H1 (cell line): ENCODE measurements around the gene TSPAN2. TPM values are rescaled to one million over a fixed set of nuclear protein-coding genes. Genes with fewer than 3 reads are reported as not detected.

Source experiments
- CTCF ChIA-PET: fragments of 300-600 bp; sonication (Branson Sonifier 250); formaldehyde crosslinking; loops from one replicate; lab custom pipeline; 2021; ENCODE audit not compliant: partially characterized antibody; lab: Charles Lee
- POLR2A ChIA-PET: fragments of 300-600 bp; sonication (Branson Sonifier 250); formaldehyde crosslinking; loops from one replicate; lab custom pipeline; 2021; ENCODE audit warnings: inconsistent platforms; ENCODE audit not compliant: partially characterized antibody; lab: Charles Lee
- DNase-seq, 2 experiments: peaks; one replicate each; pipeline versions ENCODE4 v3.0.0 to v3.0.0-alpha.2; 2010 to 2022; ENCODE audit warnings: low spot score in 2 of 2, low read depth in 1 of 2, mixed read lengths in 1 of 2
- FAIRE-seq: peaks from 2 replicates; lab custom pipeline; 2011; peaks lifted over from hg19 to GRCh38; lab: Jason Lieb, UNC
- H2AFZ ChIP-seq: 2 replicates; pipeline ENCODE4 v1.8.1; 2012; ENCODE audit warnings: low read length, inconsistent platforms
- H2AK5ac ChIP-seq: 2 replicates; pipeline ENCODE4 v1.6.1; 2013; ENCODE audit warnings: low read depth, low read length
- H2BK120ac ChIP-seq: replicated peaks from 2 replicates; pipeline ENCODE3; 2013; ENCODE audit warnings: low read depth, low read length, inconsistent platforms
- H2BK12ac ChIP-seq: 2 replicates; pipeline ENCODE4 v1.6.1; 2013; ENCODE audit warnings: low read depth, low read length
- H2BK15ac ChIP-seq: 2 replicates; pipeline ENCODE4 v1.6.1; 2013; ENCODE audit warnings: low read length
- H2BK20ac ChIP-seq: 2 replicates; pipeline ENCODE4 v1.6.1; 2013; ENCODE audit warnings: low read length
- H2BK5ac ChIP-seq: 2 replicates; pipeline ENCODE4 v1.6.1; 2013; ENCODE audit warnings: low read depth, low read length
- H3K14ac ChIP-seq: 2 replicates; pipeline ENCODE4 v1.6.1; 2013; ENCODE audit warnings: inconsistent platforms; ENCODE audit not compliant: insufficient read length
- H3K18ac ChIP-seq: 2 replicates; pipeline ENCODE4 v1.6.1; 2013; ENCODE audit warnings: low read length; ENCODE audit errors: extremely low read depth
- H3K23ac ChIP-seq: 2 replicates; pipeline ENCODE4 v1.6.1; 2013; ENCODE audit warnings: inconsistent platforms; ENCODE audit not compliant: insufficient read length
- H3K23me2 ChIP-seq: 2 replicates; pipeline ENCODE4 v1.6.1; 2013; ENCODE audit warnings: low read depth, low read length
- H3K27ac ChIP-seq: 2 replicates; pipeline ENCODE4 v1.6.1; 2011; ENCODE audit warnings: low read depth, low read length, inconsistent platforms
- H3K27me3 ChIP-seq, 4 experiments: replicated peaks in 1 of 4; 1 replicate in 1 of 4; 2 replicates in 3 of 4; pipeline versions ENCODE4 v1.6.1 to v1.8.1; 2011 to 2013; ENCODE audit warnings: low read length in 3 of 4, mild to moderate bottlenecking in 3 of 4, inconsistent platforms in 2 of 4, mixed read lengths in 2 of 4, moderate library complexity in 1 of 4; ENCODE audit not compliant: control insufficient read depth in 3 of 4, insufficient read depth in 3 of 4; ENCODE audit errors: extremely low read depth in 1 of 4
- H3K36me3 ChIP-seq, 4 experiments: 2 replicates each; pipeline versions ENCODE4 v1.6.1 to v1.8.1; 2011 to 2013; ENCODE audit warnings: mild to moderate bottlenecking in 4 of 4, low read length in 3 of 4, moderate library complexity in 2 of 4, control low read depth in 1 of 4, inconsistent platforms in 1 of 4; ENCODE audit not compliant: insufficient read depth in 4 of 4, control insufficient read depth in 2 of 4
- H3K4ac ChIP-seq: replicated peaks from 2 replicates; pipeline ENCODE3; 2013; ENCODE audit warnings: low read length, low read depth, mixed read lengths, inconsistent platforms; ENCODE audit not compliant: insufficient read length
- H3K4me1 ChIP-seq, 4 experiments: replicated peaks in 1 of 4; 1 replicate in 1 of 4; 2 replicates in 3 of 4; pipeline versions ENCODE4 v1.6.1 to v1.8.1; 2011 to 2013; ENCODE audit warnings: low read length in 3 of 4, inconsistent platforms in 2 of 4, mixed read lengths in 1 of 4; ENCODE audit not compliant: insufficient read depth in 4 of 4, control insufficient read depth in 3 of 4
- H3K4me2 ChIP-seq, 2 experiments: 2 replicates each; pipeline versions ENCODE4 v1.6.1 to v1.8.1; 2011 to 2013; ENCODE audit warnings: low read depth in 2 of 2, low read length in 2 of 2, control low read depth in 1 of 2, inconsistent platforms in 1 of 2, mild to moderate bottlenecking in 1 of 2; ENCODE audit not compliant: insufficient read depth in 1 of 2
- H3K4me3 ChIP-seq, 4 experiments: fragments of 200-600, 300-600 bp in 1 of 4; sonication (generic), shearing (Covaris generic), sonication (Bioruptor Twin) in 1 of 4; 2 replicates each; pipeline versions ENCODE4 v1.5.1 to v1.8.1; 2011 to 2016; ENCODE audit warnings: low read length in 4 of 4, low read depth in 3 of 4, control low read depth in 2 of 4, inconsistent platforms in 2 of 4, mild to moderate bottlenecking in 2 of 4, mixed read lengths in 1 of 4, moderate library complexity in 1 of 4; ENCODE audit not compliant: insufficient read depth in 2 of 4; ENCODE audit errors: extremely low read depth in 1 of 4
- H3K56ac ChIP-seq: replicated peaks from 2 replicates; pipeline ENCODE3; 2013; ENCODE audit warnings: low read depth, mild to moderate bottlenecking, mixed read lengths, low read length, inconsistent platforms; ENCODE audit not compliant: insufficient read length
- H3K79me1 ChIP-seq: 2 replicates; pipeline ENCODE4 v1.6.1; 2013; ENCODE audit warnings: low read depth, low read length, control low read depth
- H3K79me2 ChIP-seq, 2 experiments: 2 replicates each; pipeline versions ENCODE4 v1.6.1 to v1.8.1; 2012 to 2013; ENCODE audit warnings: low read length in 2 of 2, mild to moderate bottlenecking in 2 of 2, inconsistent platforms in 1 of 2; ENCODE audit not compliant: insufficient read depth in 2 of 2, control insufficient read depth in 1 of 2
- H3K9ac ChIP-seq, 4 experiments: replicated peaks in 1 of 4; 1 replicate in 1 of 4; 2 replicates in 3 of 4; pipeline versions ENCODE4 v1.6.1 to v1.8.1; 2011 to 2013; ENCODE audit warnings: low read depth in 3 of 4, low read length in 3 of 4, control low read depth in 2 of 4, mild to moderate bottlenecking in 2 of 4, moderate library complexity in 2 of 4, inconsistent platforms in 1 of 4; ENCODE audit errors: extremely low read depth in 1 of 4
- H3K9me3 ChIP-seq, 2 experiments: 2 replicates each; pipeline versions ENCODE4 v1.6.1 to v1.8.1; 2012 to 2013; ENCODE audit warnings: mild to moderate bottlenecking in 2 of 2, moderate library complexity in 2 of 2, control low read depth in 1 of 2, inconsistent platforms in 1 of 2, low read depth in 1 of 2, low read length in 1 of 2, mixed read lengths in 1 of 2; ENCODE audit not compliant: insufficient read depth in 2 of 2
- H4K20me1 ChIP-seq, 2 experiments: replicated peaks in 1 of 2; 2 replicates each; pipeline versions ENCODE3 to v1.8.1; 2011 to 2013; ENCODE audit warnings: inconsistent platforms in 2 of 2, low read length in 2 of 2, mild to moderate bottlenecking in 1 of 2; ENCODE audit not compliant: insufficient read depth in 2 of 2, control insufficient read depth in 1 of 2
- H4K5ac ChIP-seq: 2 replicates; pipeline ENCODE4 v1.6.1; 2013; ENCODE audit warnings: low read length, low read depth, mixed read lengths, inconsistent platforms; ENCODE audit not compliant: insufficient read length
- H4K8ac ChIP-seq: 2 replicates; pipeline ENCODE4 v1.8.0; 2013; ENCODE audit warnings: mild to moderate bottlenecking, moderate library complexity, low read length, inconsistent platforms; ENCODE audit not compliant: insufficient read depth; ENCODE audit errors: extremely low read depth
- H4K91ac ChIP-seq: replicated peaks from 2 replicates; pipeline ENCODE3; 2013; ENCODE audit warnings: low read length, mixed read lengths, inconsistent platforms; ENCODE audit not compliant: insufficient read length
- BACH1 ChIP-seq: IDR thresholded peaks from 2 replicates; pipeline ENCODE4 v1.6.1; 2012; ENCODE audit warnings: low read length, improper control_type of control experiment
- CHD2 ChIP-seq: IDR thresholded peaks from 2 replicates; pipeline ENCODE4 v1.6.1; 2012; ENCODE audit warnings: low read length, improper control_type of control experiment
- HDAC6 ChIP-seq: IDR thresholded peaks from one replicate; pipeline ENCODE4 v1.7.1; 2012; ENCODE audit warnings: low read depth, mild to moderate bottlenecking, inconsistent platforms, low read length, moderate library complexity
- POU5F1 ChIP-seq: IDR thresholded peaks from 2 replicates; pipeline ENCODE4 v1.6.1; 2011; ENCODE audit warnings: low read depth, mild to moderate bottlenecking, low read length, moderate library complexity
- SAP30 ChIP-seq: fragments of 300-600 bp; sonication (generic); IDR thresholded peaks from 2 replicates; pipeline ENCODE4 v1.7.1; 2012; ENCODE audit warnings: low read length, moderate library complexity, mild to moderate bottlenecking, inconsistent platforms; ENCODE audit not compliant: insufficient read depth, insufficient replicate concordance
- SP1 ChIP-seq: IDR thresholded peaks from 2 replicates; pipeline ENCODE4 v1.6.1; 2011; ENCODE audit warnings: low read depth, low read length
- TBP ChIP-seq: IDR thresholded peaks from 2 replicates; pipeline ENCODE4 v1.6.1; 2011; ENCODE audit warnings: low read depth, low read length, improper control_type of control experiment
- WGBS, 2 experiments: shearing (Covaris generic) in 1 of 2; methylation state at CpG; one replicate each; pipeline versions ENCODE4 v1.1.6 to v1.1.7; 2013 to 2015; ENCODE audit warnings: low lambda C conversion rate in 2 of 2, mixed read lengths in 2 of 2, inconsistent platforms in 1 of 2, low coverage in 1 of 2, missing lambda C conversion rate in 1 of 2; ENCODE audit not compliant: insufficient replicate concordance in 2 of 2, insufficient coverage in 1 of 2, insufficient read length in 1 of 2; ENCODE audit errors: extremely low coverage in 1 of 2, missing lambda C conversion rate in 1 of 2; 5-methylcytosine and 5-hydroxymethylcytosine counted together
- polyA plus RNA-seq, 7 experiments: library from polyadenylated mRNA; depleted of rRNA in 3 of 7; stranded (reverse) in 5 of 7; unstranded in 2 of 7; fragments of >200 nt in 5 of 7; fragments of 200-250 nt in 2 of 7; gene quantifications; 1 replicate in 5 of 7; 2 replicates in 1 of 7; 4 replicates in 1 of 7; pipeline versions ENCODE4 v1.2.1 to v1.2.3, GENCODE V29; 2011 to 2013; ENCODE audit warnings: missing spikeins in 2 of 7, mixed read lengths in 2 of 7
- total RNA-seq: library from RNA; stranded (reverse); fragmentation: NEBNext Ultra II Directional; extraction: Animal tissue kit (Norgen Biotek cat#: 25700); gene quantifications from 2 replicates; pipeline ENCODE4 v1.2.1, GENCODE V29; 2021

The TSPAN2 gene
- total and polyA plus RNA-seq, 2 of the 8 experiments (the other 6 are each of a cell fraction or from before 2014, with no cell fraction given), result 7.4 to 14.2 TPM

GRCh38 chr1:115082949-115083348, 6.4 kb downstream of the TSPAN2 start:
- POLR2A ChIA-PET, result no interaction called here

More at GRCh38 chr1:115082949-115083348, 6.4 kb downstream of the TSPAN2 start:
- Histone ChIP-seq H3K9ac (no peak overlapping the region), H4K8ac (no peak overlapping the region), H3K27me3 (no peaks in the 10 kb centered on the region), H4K5ac (no peak overlapping the region), H3K79me1 (peaks cover 3% of the 10 kb centered on the region), H3K79me2 (no peaks in the 10 kb centered on the region; a peak in 1 of 4 replicates), H3K56ac (no peak overlapping the region), H3K14ac (no peak overlapping the region), H3K4ac (no peak overlapping the region), H3K18ac (no peak overlapping the region), H2AK5ac (no peak overlapping the region), H3K4me2 (no peak overlapping the region; a peak in 1 of 4 replicates), H3K4me3 (no peak overlapping the region), H3K23ac (no peak overlapping the region), H2BK20ac (no peak overlapping the region), H2BK15ac (no peak overlapping the region), H3K36me3 (no peaks in the 10 kb centered on the region), H2BK12ac (no peak overlapping the region), H4K20me1 (no peaks in the 10 kb centered on the region), H3K4me1 (peaks cover 0 to 13% (median 8%) of the 10 kb centered on the region in 4 experiments; a peak in 4 of 7 replicates), H2AFZ (no peak overlapping the region), H2BK120ac (no peak overlapping the region), H4K91ac (no peak overlapping the region), H2BK5ac (no peak overlapping the region), H3K23me2 (no peaks in the 10 kb centered on the region), H3K9me3 (no peaks in the 10 kb centered on the region), H3K27ac (no peak overlapping the region)
- no peak for FAIRE-seq
- CTCF ChIA-PET, result interaction anchor here (0.9 to 3.5 kb wide), 4 partner anchors 26 to 31 kb away, joined by 3 to 15 read pairs (median 8); no protein-coding TSS in a partner anchor
- TF ChIP-seq BACH1 (no peak), CHD2 (no peak), SAP30 (no peak), TBP (no peak), POU5F1 (no peak), SP1 (no peak), HDAC6 (no peak)
- 74% methylated on average over 6 of the region's 6 CpGs; no CpG with 5 or more reads in 1 of the 2 experiments for WGBS, 2 experiments
- no peak for DNase-seq
